Tibial nerve (tissue), 4 donors: ENCODE measurements around the gene CCNH.

Experiments used
- CTCF ChIP-seq, 5 experiments: fragments of 200-600 bp in 3 of 5; fragments of 450-650 bp in 2 of 5; sonication (generic) in 3 of 5; IDR thresholded peaks; one replicate each; pipeline ENCODE4 v1.5.1; 2016 to 2019; ENCODE audit warnings: antibody characterized with exemption in 5 of 5, mild to moderate bottlenecking in 3 of 5, moderate library complexity in 2 of 5
- EP300 ChIP-seq, 2 donors: sonication (generic); formaldehyde crosslinking; IDR thresholded peaks; one replicate each; pipeline ENCODE4 v1.6.1; 2017; ENCODE audit warnings: antibody characterized with exemption in 2 of 2, mild to moderate bottlenecking in 1 of 2
- POLR2A ChIP-seq, 2 donors: fragments of 450-650 bp; IDR thresholded peaks; one replicate each; pipeline ENCODE4 v1.6.1; 2017; ENCODE audit warnings: antibody characterized with exemption in 2 of 2, mild to moderate bottlenecking in 2 of 2, moderate library complexity in 2 of 2

- TF ChIP-seq CTCF (IDR thresholded peaks at IDR 0.05): no peak
- TF ChIP-seq EP300 (IDR thresholded peaks at IDR 0.05): no peak
- TF ChIP-seq POLR2A (IDR thresholded peaks at IDR 0.05): no peak
Measured at GRCh38 chr5:87368601-87369000, 44.1 kb downstream of the CCNH start.
